ENCODE data around the gene SMIM7. TPM values are rescaled to one million over a fixed set of nuclear protein-coding genes. Genes with fewer than 3 reads are reported as not detected.

Gene SMIM7
- polyA plus RNA-seq, 4 donors, result 97.4 to 114 (median 107) TPM

DNA sequence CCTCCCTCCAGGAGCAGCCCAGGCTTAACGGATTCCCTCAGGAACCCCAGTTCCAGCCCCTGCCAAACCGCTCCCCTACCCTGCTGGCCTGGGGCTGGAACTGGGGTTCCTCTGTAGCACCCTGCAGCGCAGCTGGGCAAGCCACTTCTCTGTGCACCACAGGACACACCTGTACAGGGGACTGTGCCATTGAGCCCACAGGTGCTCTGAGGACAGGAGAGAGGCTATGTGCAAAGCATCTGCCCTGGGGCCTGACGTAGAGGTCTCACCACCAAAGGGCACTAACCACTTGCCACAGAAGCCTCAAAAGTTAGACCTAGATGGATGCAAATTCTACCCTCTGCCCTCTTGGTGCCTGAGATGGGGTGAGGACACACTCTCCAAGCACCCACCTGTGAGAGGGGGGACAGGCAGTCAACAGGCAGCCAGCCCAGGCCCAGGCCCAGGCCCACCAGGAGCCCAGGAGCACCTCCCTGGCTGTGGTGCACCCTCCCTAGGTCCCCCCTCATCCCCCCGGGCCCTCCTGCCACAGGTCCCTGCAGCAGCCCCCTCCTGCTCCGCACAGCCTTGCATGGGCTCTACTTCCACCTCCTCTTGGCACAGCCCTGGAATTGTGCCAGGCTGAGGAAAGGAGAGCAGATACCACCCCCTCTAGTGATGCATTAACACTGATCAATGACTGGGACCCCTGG lies 60.1 kb downstream of the SMIM7 start:
- DNase-seq (ENCODE audit: low read depth in 4 of 4, low spot score in 3 of 4), result no peak

DNA sequence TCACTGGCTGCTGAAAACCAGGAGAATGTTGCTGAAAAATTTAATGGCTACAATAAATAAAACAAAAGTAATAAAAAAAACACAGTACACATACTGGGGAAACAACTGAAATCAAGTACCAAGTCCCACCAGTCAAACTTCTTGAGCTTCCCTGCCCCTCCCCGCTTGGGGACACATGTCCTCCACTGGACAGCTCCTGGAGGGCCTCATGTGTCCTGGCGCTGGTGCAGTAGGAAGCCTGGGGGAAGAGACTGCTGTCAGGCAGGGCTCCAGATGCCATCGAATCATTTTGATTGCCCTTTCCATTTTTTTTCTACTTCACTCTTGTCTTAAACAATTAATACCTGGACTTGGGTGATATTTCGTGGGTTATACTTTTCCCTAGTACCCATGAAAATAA lies 61.1 kb downstream of the SMIM7 start:
- no peak for DNase-seq (ENCODE audit: low read depth in 4 of 4, low spot score in 3 of 4)

DNA sequence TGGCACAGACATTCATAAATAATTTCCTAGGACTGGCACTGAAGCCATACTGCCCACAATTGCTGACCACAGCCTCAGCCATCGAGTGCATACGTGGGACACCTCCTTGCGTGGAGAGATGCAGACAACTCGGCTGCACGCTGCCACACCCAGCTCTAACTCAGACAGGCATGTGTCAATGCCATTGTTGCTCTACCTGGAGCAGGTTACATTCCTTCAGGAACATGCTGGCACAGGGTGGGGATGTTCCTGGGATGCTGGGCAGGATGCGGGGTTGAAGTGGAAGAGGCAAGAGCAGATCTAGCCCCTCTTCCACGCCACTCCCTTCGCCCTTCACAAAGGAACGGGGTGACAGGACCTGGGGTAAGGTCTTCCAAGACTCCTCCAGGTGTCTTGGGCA lies 63.5 kb downstream of the SMIM7 start:
- no peak for DNase-seq (ENCODE audit: low read depth in 4 of 4, low spot score in 3 of 4)

Other genes with a start within 250 kb of the SMIM7 start
- 10 to 100 TPM; 27.2 to 34.3 (median 30.0) TPM for gene EPS15L1, start 188.2 kb downstream of the SMIM7 start, polyA plus RNA-seq (ENCODE audit: insufficient read length in 4 of 4)
- gene CALR3, start 164.0 kb downstream of the SMIM7 start, polyA plus RNA-seq (ENCODE audit: insufficient read length in 4 of 4), result under 1 TPM in 2 of 4 donors, not detected in 2; 0.05 to 0.37 TPM
- 10 to 100 TPM; 11.7 to 17.1 (median 16.3) TPM for gene C19orf44, start 163.8 kb downstream of the SMIM7 start, polyA plus RNA-seq (ENCODE audit: insufficient read length in 4 of 4)
- 10 to 100 TPM; 35.5 to 49.4 (median 39.5) TPM for gene CHERP, start 117.7 kb downstream of the SMIM7 start, polyA plus RNA-seq (ENCODE audit: insufficient read length in 4 of 4)
- 10 to 100 TPM; 39.2 to 47.0 (median 43.5) TPM for gene SLC35E1, start 87.7 kb downstream of the SMIM7 start, polyA plus RNA-seq (ENCODE audit: insufficient read length in 4 of 4)
- 1 to 10 TPM; 7.0 to 8.2 (median 7.7) TPM for gene MED26, start 31.9 kb downstream of the SMIM7 start, polyA plus RNA-seq (ENCODE audit: insufficient read length in 4 of 4)
- 1 to 10 TPM; 7.6 to 8.7 (median 7.9) TPM for gene TMEM38A, start 995 bp upstream of the SMIM7 start, polyA plus RNA-seq (ENCODE audit: insufficient read length in 4 of 4)
- under 1 TPM; 0.04 to 0.08 (median 0.06) TPM for gene NWD1, start 59.7 kb upstream of the SMIM7 start, polyA plus RNA-seq (ENCODE audit: insufficient read length in 4 of 4)
- gene SIN3B, start 169.3 kb upstream of the SMIM7 start, polyA plus RNA-seq (ENCODE audit: insufficient read length in 4 of 4), result 10 to 100 TPM; 51.7 to 62.2 (median 58.3) TPM
- gene F2RL3, start 228.9 kb upstream of the SMIM7 start, polyA plus RNA-seq (ENCODE audit: insufficient read length in 4 of 4), result 1 to 10 TPM in 2 of 4 donors, under 1 TPM in 2; 0.82 to 1.5 (median 1.1) TPM

All from right renal pelvis (tissue), 4 donors.